Measurements from ENCODE around the gene HEPN1.

- TF ChIP-seq CTCF (conservative IDR thresholded peaks at IDR 0.05; ENCODE audit: low read depth, low read length) (peak; percentile 82), EZH2 (IDR thresholded peaks at IDR 0.05; ENCODE audit: borderline replicate concordance, low read depth, low read length, poor library complexity, severe bottlenecking) (no peak)
Observed at GRCh38 chr11:124961972-124962609, 43.0 kb downstream of the HEPN1 start.

Measured in A673 (cell line).